HL-60/S4 (cell line): Measurements from ENCODE around the gene AMDHD1.

Experiments used
- in situ Hi-C: fragments of 300-500 bp; cut with MboI; formaldehyde crosslinking; loops from 2 replicates; pipeline ENCODE4 v1.14.3; 2022; ENCODE audit warnings: low sequenced_read_pairs

The AMDHD1 gene

DNA sequence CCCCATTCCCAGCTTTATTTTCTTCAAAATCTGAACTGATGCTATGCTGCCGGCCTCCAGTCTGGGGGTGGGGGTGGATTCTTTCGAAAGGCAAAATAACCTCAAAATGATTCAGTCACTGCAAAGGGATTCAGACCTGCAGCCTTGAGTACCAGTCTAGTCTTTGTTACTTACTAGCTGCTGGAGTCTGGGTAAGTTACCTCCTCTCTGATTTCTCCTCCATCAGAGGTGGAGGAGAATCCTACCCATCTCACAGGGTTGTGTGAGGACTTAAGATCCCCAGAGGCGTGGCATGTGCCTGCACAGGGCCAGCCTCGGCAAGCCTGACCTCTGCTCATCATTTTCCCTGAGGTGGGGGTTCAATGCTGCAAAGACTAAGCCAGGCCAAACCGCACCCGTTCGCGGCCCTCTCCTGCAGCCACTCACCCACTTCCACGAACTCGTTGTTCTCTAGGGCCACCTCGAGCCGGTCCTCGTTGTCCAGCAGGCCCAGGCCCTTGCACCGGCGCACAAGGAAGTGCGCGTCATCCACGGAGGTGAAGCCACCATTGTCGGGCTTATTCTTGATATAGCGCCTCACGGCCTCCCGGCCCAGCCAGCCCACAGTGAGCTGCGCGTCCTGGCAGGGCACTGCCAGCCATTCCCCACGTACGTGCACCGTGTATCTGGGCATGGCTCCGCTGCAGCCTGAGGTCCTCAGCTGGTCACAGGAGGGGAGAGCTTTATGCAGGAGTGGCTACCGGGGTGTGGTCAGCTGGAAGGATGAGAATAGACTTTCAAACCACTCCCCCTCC, 52.3 kb downstream of the AMDHD1 start:
- in situ Hi-C loops = no loop called here

DNA sequence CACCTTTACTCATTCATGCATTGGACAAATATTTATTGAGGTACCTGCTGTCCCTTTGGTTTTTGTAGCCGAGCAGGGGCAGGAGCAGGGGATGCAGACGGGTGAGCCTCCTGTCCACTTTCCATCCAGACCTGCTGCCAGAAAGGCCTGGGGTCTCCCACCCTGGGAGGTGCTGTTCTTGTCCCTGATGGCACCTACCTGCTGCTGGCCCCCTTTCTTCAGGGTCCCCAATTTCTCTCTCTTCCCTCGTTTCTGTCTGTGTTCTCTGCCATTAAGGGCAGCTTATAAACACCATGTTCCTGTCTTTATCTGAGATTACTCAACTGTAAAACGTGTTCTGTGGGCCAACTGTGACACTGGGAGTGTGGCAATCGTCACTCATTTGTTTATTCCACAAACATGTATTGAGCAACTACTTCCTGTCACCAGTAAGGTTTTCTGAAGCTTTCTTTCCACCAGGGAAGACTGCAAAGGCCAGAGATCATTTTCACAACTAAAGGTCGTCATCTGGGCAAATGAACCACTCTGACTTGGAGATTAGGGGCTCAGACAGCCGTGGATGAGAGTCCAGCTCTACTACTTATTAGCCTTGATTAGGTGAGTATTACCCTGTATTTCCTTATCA, 53.0 kb downstream of the AMDHD1 start, which contains the start of gene HAL:
TSS of gene HAL (minus strand) at position 311 of the 625 bp plus-strand sequence. CDS start 434 bp downstream, outside the sequence.
- in situ Hi-C loops = no loop called here

DNA sequence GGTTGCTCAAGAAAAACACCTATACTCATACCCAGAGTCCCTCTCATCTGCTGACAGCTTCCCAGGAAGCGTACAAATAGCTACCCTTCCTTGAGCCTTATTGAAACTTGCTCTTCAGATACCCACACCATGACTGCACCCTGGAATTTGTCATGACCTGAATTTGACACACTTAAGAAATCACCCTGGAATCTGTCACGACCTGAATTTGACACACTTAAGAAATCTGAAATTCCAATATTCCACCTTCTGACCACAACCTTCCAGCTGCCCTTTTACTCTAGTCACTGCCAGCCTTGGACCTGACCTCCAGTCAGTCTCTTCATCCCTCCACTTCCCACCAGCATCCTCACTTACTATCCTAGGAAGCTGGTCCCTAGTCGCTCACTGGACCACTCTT, 54.1 kb downstream of the AMDHD1 start:
- in situ Hi-C loops = no loop called here

DNA sequence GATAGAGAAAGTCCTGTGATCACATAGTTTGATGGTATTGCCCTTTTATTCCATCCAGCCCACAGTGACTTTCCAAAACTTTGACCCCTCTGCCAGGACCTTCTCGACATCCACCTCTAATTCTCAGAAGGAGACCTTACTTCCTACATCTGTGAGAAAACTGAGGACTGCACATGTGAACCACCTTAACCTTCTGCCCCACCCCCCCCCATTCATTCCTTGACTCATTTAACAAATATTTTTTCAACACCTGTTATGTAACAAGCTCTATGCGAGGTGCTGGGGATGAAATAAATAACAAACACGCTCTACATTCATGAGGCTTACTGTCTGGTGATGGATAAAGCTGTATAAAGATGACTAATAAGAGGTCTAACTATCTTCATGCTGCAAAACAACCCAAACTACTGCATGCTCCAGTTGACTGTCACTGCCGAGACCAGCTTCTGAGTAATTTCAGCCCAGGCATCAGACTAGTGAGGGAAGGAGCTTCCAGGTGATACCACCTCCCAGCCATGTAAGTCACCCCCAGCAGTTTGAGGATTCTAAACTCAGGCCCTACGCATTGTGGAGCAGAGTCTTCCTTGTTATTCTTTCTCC, 54.9 kb downstream of the AMDHD1 start:
- in situ Hi-C loops = no loop called here

- in situ Hi-C loops = no loop called here
Observed at GRCh38 chr12:95998611-95999286, 55.6 kb downstream of the AMDHD1 start.

DNA sequence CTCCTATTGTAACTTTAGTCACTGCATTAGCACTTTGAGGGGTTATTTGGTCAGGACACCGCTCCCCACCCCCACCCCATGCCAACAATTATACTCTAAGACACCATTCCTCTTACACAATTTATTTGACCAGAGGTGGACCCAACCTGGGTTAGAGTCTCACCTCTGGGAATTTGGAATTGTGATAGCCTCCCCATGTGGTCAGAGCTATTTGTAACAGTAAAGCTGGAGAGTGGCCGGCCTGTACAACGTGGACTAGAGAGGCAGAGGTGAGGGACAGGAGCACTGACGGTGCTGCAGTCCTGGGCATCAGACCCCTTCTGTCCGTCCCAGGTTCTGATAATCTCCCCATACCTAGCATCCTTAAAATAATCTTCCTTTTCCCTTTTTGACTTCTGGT, 56.4 kb downstream of the AMDHD1 start:
- in situ Hi-C loops = no loop called here

- in situ Hi-C loops = no loop called here
Observed at GRCh38 chr12:96000858-96001257, 57.7 kb downstream of the AMDHD1 start.

DNA sequence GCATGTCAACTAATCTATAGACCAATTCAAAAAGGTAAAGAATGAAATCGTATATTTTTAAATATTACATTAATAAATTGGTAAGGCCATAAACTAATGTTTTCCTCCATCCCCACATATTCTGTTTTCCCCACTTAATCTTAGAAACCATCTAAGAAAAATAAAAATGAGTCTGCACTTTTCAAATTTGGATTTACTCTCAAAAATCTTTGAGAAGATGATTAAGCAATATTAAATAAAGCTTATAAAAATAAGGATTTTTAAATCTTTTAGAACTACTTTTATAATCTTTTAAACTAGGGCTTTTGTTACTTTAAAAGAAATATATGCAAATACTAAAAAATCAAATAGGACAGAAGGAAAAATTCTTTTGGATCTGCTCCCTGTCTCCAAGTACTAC, 63.6 kb downstream of the AMDHD1 start:
- in situ Hi-C loops = no loop called here

DNA sequence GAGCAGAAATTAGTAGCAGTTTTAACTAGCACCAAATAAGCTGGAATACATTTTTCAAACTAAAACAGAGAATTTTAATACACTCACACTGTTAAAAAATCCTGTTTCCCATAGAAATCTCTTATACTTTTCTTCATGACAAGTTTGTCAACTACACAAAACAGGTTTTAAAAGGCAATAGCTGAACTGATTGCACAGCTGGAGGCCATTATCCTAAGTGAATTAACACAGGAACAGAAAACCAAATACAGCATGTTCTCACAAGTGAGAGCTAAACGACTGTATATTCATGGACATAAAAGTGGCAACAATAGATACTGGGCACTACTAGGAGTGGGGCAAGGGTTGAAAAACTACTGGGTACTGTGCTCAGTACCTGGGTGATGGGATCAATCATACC, 64.6 kb downstream of the AMDHD1 start:
- in situ Hi-C loops = no loop called here

GRCh38 chr12:96014943-96015599, 71.9 kb downstream of the AMDHD1 start:
- in situ Hi-C loops = no loop called here

DNA sequence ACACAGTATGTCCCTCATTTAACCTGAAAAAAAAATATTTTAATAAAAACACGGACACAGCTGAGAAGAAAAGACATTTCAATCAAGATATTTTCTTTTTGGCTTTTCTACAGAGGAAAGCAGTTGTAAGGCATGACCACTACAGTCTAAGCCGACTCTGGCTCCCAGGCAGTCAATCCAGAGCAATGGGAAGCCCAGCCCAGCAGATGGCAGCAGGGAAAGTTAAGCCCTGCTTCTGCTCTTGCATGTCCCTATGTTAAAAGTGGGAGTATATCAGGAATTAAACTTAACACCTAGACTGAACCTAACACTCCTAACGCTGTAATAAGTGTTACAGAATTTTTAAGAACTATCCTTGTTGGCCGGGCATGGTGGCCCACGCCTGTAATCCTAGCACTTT, 72.5 kb downstream of the AMDHD1 start:
- in situ Hi-C loops = no loop called here
